HL-60 (cell line): ENCODE measurements around the gene RAC3.

Source experiments
- CTCF ChIP-seq: IDR thresholded peaks from one replicate; pipeline ENCODE4 v1.5.1; 2011; ENCODE audit warnings: low read length, control low read depth, inconsistent platforms; ENCODE audit not compliant: insufficient read depth
- POLR2AphosphoS5 ChIP-seq: IDR thresholded peaks from 2 replicates; pipeline ENCODE4 v1.6.1; 2012; ENCODE audit warnings: low read depth
- REST ChIP-seq: IDR thresholded peaks from 2 replicates; pipeline ENCODE4 v1.6.1; 2012; ENCODE audit warnings: low read depth; ENCODE audit not compliant: insufficient replicate concordance

GRCh38 chr17:81998212-81998611 is 33.3 kb upstream of the RAC3 start:
- TF ChIP-seq CTCF (no peak), REST (no peak), POLR2AphosphoS5 (no peak)
